Hepatocyte (in vitro differentiated cells): ENCODE results near the gene PRDM11. TPM values are rescaled to one million over a fixed set of nuclear protein-coding genes. Genes with fewer than 3 reads are reported as not detected.

ENCODE experiments used
- DNase-seq: peaks from one replicate; pipeline ENCODE4 v3.0.0-alpha.2; 2016; ENCODE audit warnings: low spot score
- H2AFZ ChIP-seq: fragments of 200-600 bp; sonication (generic); 2 replicates; pipeline ENCODE4 v1.6.0; 2016; ENCODE audit warnings: antibody characterized with exemption, mild to moderate bottlenecking
- H3K27ac ChIP-seq: fragments of 200-600 bp; sonication (generic); 2 replicates; pipeline ENCODE4 v1.5.1; 2016; ENCODE audit warnings: mild to moderate bottlenecking
- H3K27me3 ChIP-seq: fragments of 200-600 bp; sonication (generic); 2 replicates; pipeline ENCODE4 v1.6.1; 2016
- H3K36me3 ChIP-seq: fragments of 200-600 bp; sonication (generic); replicated peaks from 2 replicates; pipeline ENCODE4 v1.5.1; 2016; ENCODE audit warnings: low read depth; ENCODE audit not compliant: insufficient read depth
- H3K4me1 ChIP-seq: fragments of 200-600 bp; sonication (generic); 2 replicates; pipeline ENCODE4 v1.5.1; 2016; ENCODE audit warnings: mild to moderate bottlenecking, moderate library complexity; ENCODE audit not compliant: insufficient read depth
- H3K4me2 ChIP-seq: fragments of 200-600 bp; sonication (generic); 2 replicates; pipeline ENCODE4 v1.6.0; 2016
- H3K4me3 ChIP-seq: fragments of 200-600 bp; sonication (generic); 2 replicates; pipeline ENCODE4 v1.5.1; 2016; ENCODE audit warnings: mild to moderate bottlenecking
- H3K79me2 ChIP-seq: fragments of 200-600 bp; sonication (generic); 2 replicates; pipeline ENCODE4 v1.6.0; 2017; ENCODE audit warnings: mild to moderate bottlenecking
- H3K9me2 ChIP-seq: fragments of 200-600 bp; sonication (generic); replicated peaks from 2 replicates; pipeline ENCODE4 v1.6.0; 2017; ENCODE audit warnings: mild to moderate bottlenecking; ENCODE audit not compliant: insufficient read depth
- H3K9me3 ChIP-seq: fragments of 200-600 bp; sonication (generic); 2 replicates; pipeline ENCODE4 v1.5.1; 2016; ENCODE audit warnings: low read depth, mild to moderate bottlenecking
- H4K20me1 ChIP-seq: fragments of 200-600 bp; sonication (generic); 2 replicates; pipeline ENCODE4 v1.6.0; 2016; ENCODE audit warnings: mild to moderate bottlenecking; ENCODE audit not compliant: insufficient read depth, poor library complexity, severe bottlenecking
- CTCF ChIP-seq: fragments of 200-600 bp; sonication (generic); IDR thresholded peaks from 2 replicates; pipeline ENCODE4 v1.5.1; 2016; ENCODE audit warnings: antibody characterized with exemption, mild to moderate bottlenecking; ENCODE audit not compliant: poor library complexity
- EZH2 ChIP-seq: fragments of 200-600 bp; sonication (generic); IDR thresholded peaks from 2 replicates; pipeline ENCODE4 v1.6.1; 2016; ENCODE audit warnings: antibody characterized with exemption, mild to moderate bottlenecking, borderline replicate concordance
- EZH2phosphoT487 ChIP-seq: fragments of 200-600 bp; sonication (generic); IDR thresholded peaks from one replicate; pipeline ENCODE4 v1.6.1; 2018; ENCODE audit warnings: antibody characterized with exemption, mild to moderate bottlenecking, low read depth, moderate library complexity; ENCODE audit not compliant: unreplicated experiment, severe bottlenecking
- WGBS: methylation state at CpG from one replicate; pipeline ENCODE4 v1.1.6; 2016; ENCODE audit warnings: low lambda C conversion rate; ENCODE audit errors: missing lambda C conversion rate; 5-methylcytosine and 5-hydroxymethylcytosine counted together
- polyA plus RNA-seq: library from polyadenylated mRNA; unstranded; fragments of >200 nt; fragmentation: Nextera tagmentation; extraction: Ambion mirVana; gene quantifications from 2 replicates; pipeline ENCODE4 v1.2.1, GENCODE V29; 2016
- total RNA-seq: library from RNA; depleted of rRNA; stranded (reverse); fragments of >200 nt; gene quantifications from 2 replicates; pipeline ENCODE4 v1.2.3, GENCODE V29; 2014

PRDM11 gene
- total and polyA plus RNA-seq, 2 experiments from 2014 or later, result 11.2 to 15.0 TPM

- Histone ChIP-seq H3K4me2 (no peak overlapping the region), H3K4me1 (peaks cover 44% of the 10 kb centered on the region), H3K27me3 (no peaks in the 10 kb centered on the region), H3K79me2 (peaks cover 96% of the 10 kb centered on the region), H2AFZ (no peak overlapping the region), H3K9me2 (no peaks in the 10 kb centered on the region), H3K36me3 (no peaks in the 10 kb centered on the region), H3K9me3 (no peaks in the 10 kb centered on the region), H3K4me3 (no peak overlapping the region), H3K27ac (no peak overlapping the region), H4K20me1 (peaks cover 10% of the 10 kb centered on the region)
- DNase-seq, result no peak
- TF ChIP-seq EZH2, result no peak
- WGBS, result 95% methylated on average over 6 of the region's 6 CpGs
Observed at GRCh38 chr11:45154276-45154675, 7.8 kb downstream of the PRDM11 start.

- Histone ChIP-seq H3K9me3 (no peaks in the 10 kb centered on the region), H3K79me2 (peaks cover 96% of the 10 kb centered on the region), H2AFZ (no peak overlapping the region), H3K27ac (peak overlapping the region; percentile 23), H3K4me2 (no peak overlapping the region), H3K9me2 (no peaks in the 10 kb centered on the region), H3K4me1 (peaks cover 49% of the 10 kb centered on the region), H3K36me3 (no peaks in the 10 kb centered on the region), H3K27me3 (no peaks in the 10 kb centered on the region), H3K4me3 (no peak overlapping the region), H4K20me1 (peaks cover 10% of the 10 kb centered on the region)
- no peak for DNase-seq
- WGBS, result 83% methylated on average over 11 of the region's 11 CpGs
- TF ChIP-seq CTCF, result no peak
Observed at GRCh38 chr11:45155058-45155551, 8.7 kb downstream of the PRDM11 start.

GRCh38 chr11:45155627-45156180, 9.3 kb downstream of the PRDM11 start:
- Histone ChIP-seq H3K79me2 (peaks cover 96% of the 10 kb centered on the region), H3K9me3 (no peaks in the 10 kb centered on the region), H4K20me1 (peaks cover 6% of the 10 kb centered on the region), H3K4me1 (peaks cover 49% of the 10 kb centered on the region), H2AFZ (no peak overlapping the region), H3K27me3 (no peaks in the 10 kb centered on the region), H3K27ac (peak overlapping the region; percentile 23), H3K9me2 (no peaks in the 10 kb centered on the region), H3K36me3 (no peaks in the 10 kb centered on the region), H3K4me3 (no peak overlapping the region), H3K4me2 (no peak overlapping the region)
- WGBS, result 79% methylated on average over 4 of the region's 4 CpGs
- no peak for TF ChIP-seq EZH2
- no peak for TF ChIP-seq EZH2phosphoT487
- no peak for TF ChIP-seq CTCF
- DNase-seq, result no peak

GRCh38 chr11:45156201-45156600, 9.8 kb downstream of the PRDM11 start:
- no peak for DNase-seq
- no peak overlapping the region for H3K4me3 ChIP-seq
- peak overlapping the region; percentile 92 for H3K27ac ChIP-seq
- no peak overlapping the region for H2AFZ ChIP-seq
- H3K4me1 ChIP-seq, result peaks cover 49% of the 10 kb centered on the region
- peaks cover 96% of the 10 kb centered on the region for H3K79me2 ChIP-seq
- TF ChIP-seq EZH2phosphoT487 (no peak), EZH2 (no peak), CTCF (no peak)
- no peaks in the 10 kb centered on the region for H3K9me2 ChIP-seq
- 98% methylated on average over 6 of the region's 6 CpGs for WGBS
- H3K36me3 ChIP-seq, result no peaks in the 10 kb centered on the region
- H3K27me3 ChIP-seq, result no peaks in the 10 kb centered on the region
- no peak overlapping the region for H3K4me2 ChIP-seq
- no peaks in the 10 kb centered on the region for H3K9me3 ChIP-seq
- H4K20me1 ChIP-seq, result peaks cover 4% of the 10 kb centered on the region
